Astrocyte of the spinal cord (primary cell): ENCODE measurements around the gene TTLL13.
"Not testable (repeated sequence)": the region's sequence is repeated elsewhere in the genome, so short reads cannot be mapped to it uniquely, and the experiment has no call there.

Experiments
- DNase-seq: peaks from one replicate; pipeline ENCODE4 v3.0.0; 2011; ENCODE audit warnings: low read depth, low spot score
- H3K4me3 ChIP-seq: 2 replicates; pipeline ENCODE4 v1.5.1; 2011; ENCODE audit warnings: low read depth, mild to moderate bottlenecking, low read length, moderate library complexity
- CTCF ChIP-seq: IDR thresholded peaks from 2 replicates; pipeline ENCODE4 v1.5.1; 2012; ENCODE audit warnings: low read depth, mild to moderate bottlenecking, low read length, inconsistent platforms
- in situ Hi-C: cut with HindIII; loops from 2 replicates; pipeline ENCODE4 v1.10.0; 2017; ENCODE audit warnings: low sequenced_read_pairs

TTLL13 gene

DNA sequence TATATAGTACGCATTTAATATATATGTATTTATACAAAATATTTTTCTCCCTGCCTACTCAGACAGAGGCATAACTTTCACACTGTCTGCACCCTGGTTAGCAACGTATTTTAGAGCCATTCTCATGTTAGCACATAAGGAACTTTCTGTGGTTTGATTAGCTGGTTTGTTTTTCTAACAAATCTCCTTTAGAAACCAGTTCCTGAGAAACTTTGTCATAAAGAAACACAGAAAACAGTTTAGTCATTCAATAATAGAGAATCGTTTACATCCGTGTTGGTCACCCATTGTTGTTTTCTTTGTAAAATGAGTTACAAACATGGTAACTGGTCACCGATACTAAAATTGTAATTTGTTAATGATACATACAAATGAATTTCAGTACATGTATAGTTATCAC is 10.2 kb downstream of the TTLL13 start:
- in situ Hi-C loops = no loop called here
- TF ChIP-seq CTCF = no peak
- no peak overlapping the region for H3K4me3 ChIP-seq
- DNase-seq = peak; percentile 16

GRCh38 chr15:90260731-90261130 is 11.4 kb downstream of the TTLL13 start:
- in situ Hi-C loops, DNase-seq, H3K4me3 ChIP-seq: not testable (repeated sequence)

GRCh38 chr15:90261811-90262210 is 12.5 kb downstream of the TTLL13 start:
- in situ Hi-C loops = no loop called here
- DNase-seq = peak; percentile 30
- no peak overlapping the region for H3K4me3 ChIP-seq
- TF ChIP-seq CTCF = no peak

DNA sequence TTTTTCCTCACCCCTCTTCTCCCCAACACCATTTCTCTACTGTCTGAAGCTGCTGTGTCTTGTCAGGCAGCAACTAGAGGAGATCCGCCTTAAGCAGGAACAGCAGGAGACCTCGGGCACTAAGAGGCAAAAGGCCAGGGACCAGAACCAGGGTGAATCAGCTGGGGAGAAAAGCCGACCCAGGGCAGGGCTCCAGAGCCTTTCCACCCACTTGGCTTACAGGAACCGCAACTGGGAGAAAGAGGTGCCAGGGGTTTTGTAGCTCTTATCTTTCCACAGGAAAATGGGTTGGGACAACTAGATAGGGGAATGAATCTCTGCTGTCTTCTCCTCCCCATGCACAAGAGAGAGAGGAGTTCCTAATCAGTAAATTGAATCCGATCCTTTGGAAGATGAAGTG is 13.1 kb downstream of the TTLL13 start:
- in situ Hi-C loops = no loop called here
- DNase-seq = no peak
- no peak for TF ChIP-seq CTCF

DNA sequence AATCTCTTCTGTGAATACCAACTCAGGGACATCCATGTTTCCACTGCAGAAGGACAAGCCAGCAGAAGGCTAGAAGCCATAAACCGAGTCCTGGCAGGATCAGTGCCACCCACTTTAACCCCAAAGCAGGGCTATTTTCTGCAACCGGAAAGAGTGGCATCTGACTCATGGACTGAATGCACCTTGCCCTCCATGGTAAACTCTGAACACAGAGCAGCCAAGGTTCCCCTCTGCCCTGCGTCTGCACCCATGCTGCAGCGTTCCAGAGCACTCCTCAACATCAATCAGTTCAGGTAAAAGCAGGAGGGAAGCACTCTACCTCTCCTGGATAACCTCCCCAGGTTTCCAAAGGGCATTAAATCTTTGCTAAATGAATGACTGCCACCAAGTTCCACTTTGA is 15.3 kb downstream of the TTLL13 start:
- in situ Hi-C loops = no loop called here
- DNase-seq = no peak
- no peak for TF ChIP-seq CTCF

More for the DNA sequence above, 13.1 kb downstream of the TTLL13 start:
- no peak overlapping the region for H3K4me3 ChIP-seq

DNA sequence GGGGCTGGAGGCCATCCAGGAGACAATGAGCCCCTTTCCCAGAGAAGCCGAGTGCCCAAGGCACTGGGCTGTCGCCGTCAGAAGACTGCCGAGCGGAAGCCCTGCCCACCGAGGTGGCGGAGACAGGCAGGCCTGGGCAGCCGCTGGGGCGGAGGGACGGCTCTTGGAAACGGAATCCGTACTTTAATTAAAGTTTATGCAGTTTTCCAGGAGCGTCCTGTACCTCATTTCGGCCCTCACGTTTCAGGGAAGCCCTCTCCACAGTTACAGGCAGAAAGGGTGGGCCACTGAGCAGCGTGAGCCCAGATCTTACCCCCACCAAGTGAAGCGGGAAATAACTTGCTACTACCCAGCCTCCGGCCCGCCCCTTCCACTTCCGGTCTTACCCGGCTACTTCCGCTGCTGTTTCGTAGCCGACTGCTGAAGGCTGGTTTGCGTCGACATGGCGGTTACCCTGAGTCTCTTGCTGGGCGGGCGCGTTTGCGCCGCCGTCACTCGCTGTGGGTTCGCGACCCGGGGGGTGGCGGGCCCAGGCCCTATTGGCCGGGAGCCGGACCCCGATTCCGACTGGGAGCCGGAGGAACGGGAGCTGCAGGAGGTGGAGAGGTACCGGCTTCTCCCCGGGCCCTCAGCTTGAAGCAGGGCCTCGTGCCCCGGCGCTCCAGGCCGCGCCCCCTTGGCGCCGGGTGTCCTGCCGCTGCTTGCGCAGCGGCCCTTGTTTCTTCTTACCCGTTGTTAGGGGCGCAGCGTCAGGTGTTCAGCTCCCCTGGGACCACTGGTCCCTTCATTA is 16.1 kb downstream of the TTLL13 start, which contains the start of gene NGRN:
Gene NGRN, plus strand, starts transcription at position 402 of the 790 bp plus-strand sequence. Its CDS starts 41 bp downstream, at position 443.
- peak; percentile 92 for DNase-seq
- no peak for TF ChIP-seq CTCF
- in situ Hi-C loops = no loop called here
- H3K4me3 ChIP-seq = peak within 1 kb of the TSS; percentile 91

More for the DNA sequence above, 15.3 kb downstream of the TTLL13 start:
- peak overlapping the region; percentile 91 for H3K4me3 ChIP-seq

DNA sequence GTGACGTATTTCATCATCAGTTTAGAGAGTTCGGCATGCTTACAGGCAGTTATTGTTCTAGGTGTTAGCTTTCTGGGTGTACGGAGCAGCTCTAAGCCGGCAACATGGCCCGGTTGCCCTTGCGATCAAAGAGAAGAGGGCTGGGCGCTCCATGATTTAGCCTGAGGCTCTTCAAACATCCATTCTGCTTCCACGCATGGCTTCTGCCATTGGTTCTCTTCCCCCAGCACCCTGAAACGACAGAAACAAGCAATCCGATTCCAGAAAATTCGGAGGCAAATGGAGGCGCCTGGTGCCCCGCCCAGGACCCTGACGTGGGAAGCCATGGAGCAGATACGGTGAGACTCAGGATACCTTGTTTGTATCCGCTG is 16.7 kb downstream of the TTLL13 start:
- no peak for TF ChIP-seq CTCF
- DNase-seq = no peak
- in situ Hi-C loops = no loop called here
- H3K4me3 ChIP-seq = peak overlapping the region; percentile 91
